HepG2 (cell line): ENCODE data around the gene PGS1. TPM values are rescaled to one million over a fixed set of nuclear protein-coding genes. Genes with fewer than 3 reads are reported as not detected.
A peak's percentile ranks its signal among the peaks of the same experiment; 100 is the strongest.

Experiments used
- ATAC-seq: fragments of 200-7000 bp; cut with Tn5 transposase; 3 replicates; pipeline ENCODE4 v1.9.1; 2020; ENCODE audit warnings: mild to moderate bottlenecking, moderate library complexity
- BruUV-seq: library from RNA; stranded (reverse); fragments of 400-500 nt; replicated peaks from 2 replicates; lab custom pipeline; 2021; lab: Mats Ljungman, UMichigan
- CTCF ChIA-PET: fragments of 300-600 bp; formaldehyde crosslinking; extraction: SDS; loops from one replicate; lab custom pipeline; 2021; ENCODE audit warnings: low total read pairs, inconsistent platforms, low intra/inter-chr PET ratio; lab: Yijun Ruan, JAX
- POLR2A ChIA-PET: fragments of 350-600 bp; sonication (Branson Sonifier 250); formaldehyde crosslinking; loops from one replicate; lab custom pipeline; 2020; ENCODE audit warnings: antibody characterized with exemption, inconsistent platforms; lab: Yijun Ruan, JAX
- DNase-seq: peaks from one replicate; pipeline ENCODE4 v3.0.0-alpha.2; 2015; ENCODE audit warnings: low spot score
- FAIRE-seq: peaks from 3 replicates; lab custom pipeline; 2011; peaks lifted over from hg19 to GRCh38; lab: Jason Lieb, UNC
- H2AFZ ChIP-seq: one replicate; pipeline ENCODE4 v1.6.1; 2011; ENCODE audit warnings: low read length, inconsistent platforms
- H3K27ac ChIP-seq: fragments of 300-600 bp; 3 replicates; pipeline ENCODE4 v1.8.0; 2011; ENCODE audit warnings: mixed run types, mild to moderate bottlenecking, mixed read lengths, low read length, inconsistent platforms; ENCODE audit not compliant: insufficient read depth; ENCODE audit errors: extremely low read length
- H3K27me3 ChIP-seq, 2 experiments: fragments of 200-600 bp in 1 of 2; 2 replicates in 1 of 2; 3 replicates in 1 of 2; pipeline versions ENCODE4 v1.6.0 to v1.8.0; 2011; ENCODE audit warnings: low read length in 2 of 2, mild to moderate bottlenecking in 2 of 2, moderate library complexity in 2 of 2, inconsistent platforms in 1 of 2; ENCODE audit not compliant: insufficient read depth in 2 of 2, control insufficient read depth in 1 of 2
- H3K36me3 ChIP-seq, 2 experiments: fragments of 200-600 bp in 1 of 2; replicated peaks in 1 of 2; 2 replicates in 1 of 2; 3 replicates in 1 of 2; pipeline versions ENCODE4 v1.5.1 to v1.8.0; 2011; ENCODE audit warnings: low read length in 2 of 2, inconsistent platforms in 1 of 2; ENCODE audit not compliant: insufficient read depth in 2 of 2, control insufficient read depth in 1 of 2
- H3K4me1 ChIP-seq: 2 replicates; pipeline ENCODE4 v1.5.1; 2012; ENCODE audit warnings: low read length, inconsistent platforms; ENCODE audit not compliant: insufficient read depth
- H3K4me2 ChIP-seq: 2 replicates; pipeline ENCODE4 v1.6.0; 2011; ENCODE audit warnings: low read depth, low read length, inconsistent platforms
- H3K4me3 ChIP-seq, 3 experiments: fragments of 200-600 bp in 1 of 3; sonication (generic), shearing (Covaris generic) in 1 of 3; replicated peaks in 1 of 3; 2 replicates each; pipeline ENCODE4 v1.5.1; 2011 to 2016; ENCODE audit warnings: low read length in 3 of 3, inconsistent platforms in 2 of 3, low read depth in 2 of 3, mild to moderate bottlenecking in 2 of 3, control low read depth in 1 of 3, mixed read lengths in 1 of 3; ENCODE audit not compliant: insufficient read depth in 1 of 3
- H3K79me2 ChIP-seq: one replicate; pipeline ENCODE4 v1.6.1; 2011; ENCODE audit warnings: low read length, inconsistent platforms; ENCODE audit not compliant: insufficient read depth
- H3K9ac ChIP-seq: 2 replicates; pipeline ENCODE4 v1.6.0; 2011; ENCODE audit warnings: mild to moderate bottlenecking, low read depth, low read length, inconsistent platforms; ENCODE audit not compliant: insufficient read depth
- H3K9me3 ChIP-seq: 2 replicates; pipeline ENCODE4 v1.5.1; 2012; ENCODE audit warnings: mild to moderate bottlenecking, low read length
- H4K20me1 ChIP-seq: 2 replicates; pipeline ENCODE4 v1.6.0; 2011; ENCODE audit warnings: inconsistent platforms, mild to moderate bottlenecking, low read length, moderate library complexity; ENCODE audit not compliant: insufficient read depth
- ATF7 ChIP-seq, 2 experiments: fragments of 450-650 bp in 1 of 2; sonication (generic) in 1 of 2; formaldehyde crosslinking in 1 of 2; IDR thresholded peaks; 2 replicates each; pipeline versions ENCODE4 v1.4.0 to v1.6.1; 2016 to 2020; ENCODE audit warnings: antibody characterized with exemption in 1 of 2, mild to moderate bottlenecking in 1 of 2, missing genetic modification reagents in 1 of 2
- MYC ChIP-seq: sonication (generic); formaldehyde crosslinking; IDR thresholded peaks from 2 replicates; pipeline ENCODE4 v1.9.0; 2021; ENCODE audit warnings: missing genetic modification reagents, borderline replicate concordance
- SNAI1 ChIP-seq: sonication (generic); formaldehyde crosslinking; IDR thresholded peaks from 2 replicates; pipeline ENCODE4 v1.5.0; 2020; ENCODE audit warnings: mild to moderate bottlenecking, missing genetic modification reagents, borderline replicate concordance
- ZNF768 ChIP-seq: sonication (generic); formaldehyde crosslinking; IDR thresholded peaks from 2 replicates; pipeline ENCODE4 v1.4.0; 2020; ENCODE audit warnings: missing genetic modification reagents
- WGBS: methylation state at CpG from one replicate; pipeline ENCODE4 v1.1.6; 2017; ENCODE audit warnings: low lambda C conversion rate; 5-methylcytosine and 5-hydroxymethylcytosine counted together
- in situ Hi-C: cut with HindIII; loops from 2 replicates; pipeline ENCODE4 v1.10.0; 2017; ENCODE audit warnings: low pct_unique_long_range_greater_than_20kb; ENCODE audit not compliant: extremely low pct_ligation_motif_present
- intact Hi-C: fragments of 100-400 bp; cut with micrococcal nuclease; formaldehyde crosslinking; loops from one replicate; pipeline ENCODE4 v1.10.0; 2022; ENCODE audit not compliant: unreplicated experiment
- polyA plus RNA-seq, 8 experiments: library from polyadenylated mRNA; depleted of rRNA in 3 of 8; stranded (reverse) in 7 of 8; unstranded in 1 of 8; fragments of >200 nt; fragmentation: Illumina TruSeq in 4 of 8; extraction: Trizol in 4 of 8; gene quantifications; 2 replicates each; pipeline versions ENCODE4 v1.2.1 to v1.2.3, GENCODE V29; 2011 to 2016; ENCODE audit warnings: low read depth in 4 of 8, missing spikeins in 1 of 8, mixed read lengths in 1 of 8; ENCODE audit not compliant: insufficient read depth in 1 of 8
- total RNA-seq, 5 experiments: library from RNA; depleted of rRNA; stranded (reverse); fragments of >200 nt; fragmentation: Illumina TruSeq; extraction: Trizol; gene quantifications; 2 replicates each; pipeline ENCODE4 v1.2.3, GENCODE V29; 2016; ENCODE audit warnings: low read depth in 1 of 5

The PGS1 gene
- total and polyA plus RNA-seq, 2 of the 13 experiments (the other 11 are each of a cell fraction or from before 2014, with no cell fraction given), result 25.9 to 31.5 TPM

- no TSS peak for BruUV-seq
- H3K9ac ChIP-seq, result no peak overlapping the region
- intact Hi-C loops (no loop called here), in situ Hi-C loops (no loop called here)
- H2AFZ ChIP-seq, result no peak overlapping the region
- H3K36me3 ChIP-seq, result no peaks in the 10 kb centered on the region
- CTCF ChIA-PET, result no interaction called here
- ATAC-seq, result no peak
- H3K4me1 ChIP-seq, result no peaks in the 10 kb centered on the region
- POLR2A ChIA-PET, result no interaction called here
- no peaks in the 10 kb centered on the region for H3K79me2 ChIP-seq
- H3K9me3 ChIP-seq, result no peaks in the 10 kb centered on the region
- no peak for FAIRE-seq
- no peak overlapping the region for H3K27ac ChIP-seq
- H3K4me2 ChIP-seq, result no peak overlapping the region
- TF ChIP-seq MYC (CRISPR knock-in tag), result no peak
- TF ChIP-seq ATF7 (IDR thresholded peaks at IDR 0.05), result peak; percentile 34; the same call in 1 of the 2 replicates
- TF ChIP-seq ATF7 (CRISPR knock-in tag; IDR thresholded peaks at IDR 0.05), result no peak
- no peaks in the 10 kb centered on the region for H4K20me1 ChIP-seq
- H3K4me3 ChIP-seq, result no peak overlapping the region
- H3K27me3 ChIP-seq, result peaks cover 3 to 53% of the 10 kb centered on the region in 2 experiments; a peak in 3 of 5 replicates
- DNase-seq, result no peak
- WGBS, result 48% methylated on average over 10 of the region's 10 CpGs
These were observed 79.6 kb downstream of the PGS1 start for GRCh38 chr17:78458091-78458490.

- Histone ChIP-seq H3K36me3 (no peaks in the 10 kb centered on the region), H3K9me3 (no peaks in the 10 kb centered on the region), H3K4me2 (no peak overlapping the region), H3K4me3 (no peak overlapping the region), H2AFZ (no peak overlapping the region), H3K4me1 (no peaks in the 10 kb centered on the region), H3K27me3 (peaks cover 3 to 46% of the 10 kb centered on the region in 2 experiments; a peak in 3 of 5 replicates), H3K79me2 (no peaks in the 10 kb centered on the region), H4K20me1 (no peaks in the 10 kb centered on the region), H3K9ac (no peak overlapping the region), H3K27ac (no peak overlapping the region)
- ChIA-PET POLR2A (no interaction called here), CTCF (no interaction called here)
- TF ChIP-seq SNAI1 (no peak), ZNF768 (CRISPR knock-in tag) (peak; percentile 81)
- no TSS peak for BruUV-seq
- ATAC-seq (peak; percentile 12; the same call in 1 of the 3 replicates), FAIRE-seq (no peak), DNase-seq (no peak)
- intact Hi-C loops, result no loop called here
- 81% methylated on average over 29 of the region's 37 CpGs for WGBS
- in situ Hi-C loops, result no loop called here
These were observed 80.4 kb downstream of the PGS1 start for GRCh38 chr17:78458736-78459335.
